ENCODE data around the gene BAZ2B. TPM values are rescaled to one million over a fixed set of nuclear protein-coding genes. Genes with fewer than 3 reads are reported as not detected.

The BAZ2B gene
- total RNA-seq, 1 donor from 2014 or later = 32.4 TPM

GRCh38 chr2:159546716-159547430 is 69.5 kb downstream of the BAZ2B start:
- Histone ChIP-seq H3K4me1 (no peaks in the 10 kb centered on the region), H3K27ac (replicated peaks) (no peak overlapping the region), H3K36me3 (peaks cover 12% of the 10 kb centered on the region), H3K4me3 (no peak overlapping the region), H3K9me3 (replicated peaks) (peaks cover 17% of the 10 kb centered on the region), H3K27me3 (ENCODE audit: low read depth) (no peaks in the 10 kb centered on the region)
- intact Hi-C loops (cut with micrococcal nuclease) = no loop called here
- no peak for TF ChIP-seq CTCF (IDR thresholded peaks at IDR 0.05; ENCODE audit: borderline replicate concordance)
- DNase-seq = no peak

- Histone ChIP-seq H3K36me3 (peaks cover 19% of the 10 kb centered on the region), H3K4me1 (no peaks in the 10 kb centered on the region), H3K27me3 (ENCODE audit: low read depth) (no peaks in the 10 kb centered on the region), H3K4me3 (no peak overlapping the region), H3K9me3 (replicated peaks) (peaks cover 23% of the 10 kb centered on the region), H3K27ac (replicated peaks) (no peak overlapping the region)
- no peak for TF ChIP-seq CTCF (IDR thresholded peaks at IDR 0.05; ENCODE audit: borderline replicate concordance)
- intact Hi-C loops (cut with micrococcal nuclease) = no loop called here
- no peak for DNase-seq
Observed at GRCh38 chr2:159546039-159546438, 70.3 kb downstream of the BAZ2B start.

- TF ChIP-seq CTCF (IDR thresholded peaks at IDR 0.05; ENCODE audit: borderline replicate concordance) = no peak
- no peak overlapping the region for H3K27ac ChIP-seq (replicated peaks)
- DNase-seq = no peak
- H3K4me3 ChIP-seq = no peak overlapping the region
- peaks cover 19% of the 10 kb centered on the region for H3K36me3 ChIP-seq
- no peaks in the 10 kb centered on the region for H3K27me3 ChIP-seq (ENCODE audit: low read depth)
- intact Hi-C loops (cut with micrococcal nuclease) = no loop called here
- H3K9me3 ChIP-seq (replicated peaks) = peaks cover 23% of the 10 kb centered on the region
- no peaks in the 10 kb centered on the region for H3K4me1 ChIP-seq
Observed at GRCh38 chr2:159545085-159545484, 71.3 kb downstream of the BAZ2B start.

- no peaks in the 10 kb centered on the region for H3K27me3 ChIP-seq (ENCODE audit: low read depth)
- intact Hi-C loops (cut with micrococcal nuclease) = no loop called here
- H3K9me3 ChIP-seq (replicated peaks) = peaks cover 23% of the 10 kb centered on the region
- H3K27ac ChIP-seq (replicated peaks) = no peak overlapping the region
- H3K4me3 ChIP-seq = no peak overlapping the region
- no peak for DNase-seq
- H3K4me1 ChIP-seq = no peaks in the 10 kb centered on the region
- peaks cover 19% of the 10 kb centered on the region for H3K36me3 ChIP-seq
- no peak for TF ChIP-seq CTCF (IDR thresholded peaks at IDR 0.05; ENCODE audit: borderline replicate concordance)
Observed at GRCh38 chr2:159542101-159542500, 74.2 kb downstream of the BAZ2B start.

- Histone ChIP-seq H3K27me3 (ENCODE audit: low read depth) (no peaks in the 10 kb centered on the region), H3K27ac (replicated peaks) (no peak overlapping the region), H3K36me3 (peaks cover 19% of the 10 kb centered on the region), H3K4me1 (no peaks in the 10 kb centered on the region), H3K9me3 (replicated peaks) (peaks cover 23% of the 10 kb centered on the region), H3K4me3 (no peak overlapping the region)
- DNase-seq = no peak
- intact Hi-C loops (cut with micrococcal nuclease) = no loop called here
- TF ChIP-seq CTCF (IDR thresholded peaks at IDR 0.05; ENCODE audit: borderline replicate concordance) = no peak
Observed at GRCh38 chr2:159539701-159540100, 76.6 kb downstream of the BAZ2B start.

Data from left ventricle myocardium inferior (tissue), 1 donor.